Measurements from ENCODE around the gene TXLNA.

DNA sequence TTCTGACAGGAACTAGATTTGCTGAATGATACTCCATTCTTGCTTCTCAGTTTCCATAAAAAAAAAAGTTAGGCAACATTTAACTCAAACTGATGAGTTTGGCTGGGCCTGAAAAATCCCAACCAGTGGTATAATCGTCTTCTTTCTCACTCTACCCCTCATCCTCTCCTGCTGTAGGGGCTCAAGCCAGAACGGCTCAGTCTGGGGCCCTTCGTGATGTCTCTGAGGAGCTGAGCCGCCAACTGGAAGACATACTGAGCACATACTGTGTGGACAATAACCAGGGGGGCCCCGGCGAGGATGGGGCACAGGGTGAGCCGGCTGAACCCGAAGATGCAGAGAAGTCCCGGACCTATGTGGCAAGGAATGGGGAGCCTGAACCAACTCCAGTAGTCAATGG, 1.6 kb downstream of the TXLNA start:
- TF ChIP-seq, protein P1, sequence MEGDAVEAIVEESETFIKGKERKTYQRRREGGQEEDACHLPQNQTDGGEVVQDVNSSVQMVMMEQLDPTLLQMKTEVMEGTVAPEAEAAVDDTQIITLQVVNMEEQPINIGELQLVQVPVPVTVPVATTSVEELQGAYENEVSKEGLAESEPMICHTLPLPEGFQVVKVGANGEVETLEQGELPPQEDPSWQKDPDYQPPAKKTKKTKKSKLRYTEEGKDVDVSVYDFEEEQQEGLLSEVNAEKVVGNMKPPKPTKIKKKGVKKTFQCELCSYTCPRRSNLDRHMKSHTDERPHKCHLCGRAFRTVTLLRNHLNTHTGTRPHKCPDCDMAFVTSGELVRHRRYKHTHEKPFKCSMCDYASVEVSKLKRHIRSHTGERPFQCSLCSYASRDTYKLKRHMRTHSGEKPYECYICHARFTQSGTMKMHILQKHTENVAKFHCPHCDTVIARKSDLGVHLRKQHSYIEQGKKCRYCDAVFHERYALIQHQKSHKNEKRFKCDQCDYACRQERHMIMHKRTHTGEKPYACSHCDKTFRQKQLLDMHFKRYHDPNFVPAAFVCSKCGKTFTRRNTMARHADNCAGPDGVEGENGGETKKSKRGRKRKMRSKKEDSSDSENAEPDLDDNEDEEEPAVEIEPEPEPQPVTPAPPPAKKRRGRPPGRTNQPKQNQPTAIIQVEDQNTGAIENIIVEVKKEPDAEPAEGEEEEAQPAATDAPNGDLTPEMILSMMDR (conservative IDR thresholded peaks at IDR 0.05; ENCODE audit: low read length) = no peak
- no peak for TF ChIP-seq EZH2phosphoT487 (IDR thresholded peaks at IDR 0.05; ENCODE audit: borderline replicate concordance)
